LoVo (cell line): ENCODE measurements around the gene SLIT3.

Source experiments
- DNase-seq: peaks from one replicate; pipeline ENCODE4 v3.0.0-alpha.2; 2016; ENCODE audit warnings: low spot score

SLIT3 gene

GRCh38 chr5:169080448-169080911 lies 220.5 kb downstream of the SLIT3 start:
- no peak for DNase-seq

GRCh38 chr5:169079697-169080096 lies 221.2 kb downstream of the SLIT3 start:
- DNase-seq = no peak

GRCh38 chr5:169074839-169075238 lies 226.1 kb downstream of the SLIT3 start:
- DNase-seq = no peak

- DNase-seq = no peak
Measured at GRCh38 chr5:169072233-169072632, 228.7 kb downstream of the SLIT3 start.

GRCh38 chr5:169070413-169070812 lies 230.5 kb downstream of the SLIT3 start:
- no peak for DNase-seq

GRCh38 chr5:169067751-169068173 lies 233.2 kb downstream of the SLIT3 start:
- no peak for DNase-seq

GRCh38 chr5:169065400-169065799 lies 235.5 kb downstream of the SLIT3 start:
- no peak for DNase-seq

GRCh38 chr5:169064093-169064492 lies 236.8 kb downstream of the SLIT3 start:
- no peak for DNase-seq

GRCh38 chr5:169063316-169063953 lies 237.5 kb downstream of the SLIT3 start:
- DNase-seq = no peak

- no peak for DNase-seq
Measured at GRCh38 chr5:169062690-169063089, 238.2 kb downstream of the SLIT3 start.

- DNase-seq = no peak
Measured at GRCh38 chr5:169054506-169054905, 246.4 kb downstream of the SLIT3 start.

- DNase-seq = no peak
Measured at GRCh38 chr5:169052207-169052606, 248.7 kb downstream of the SLIT3 start.

GRCh38 chr5:169051351-169051750 lies 249.6 kb downstream of the SLIT3 start:
- no peak for DNase-seq

- DNase-seq = no peak
Measured at GRCh38 chr5:169050636-169051035, 250.3 kb downstream of the SLIT3 start.

GRCh38 chr5:169050146-169050571 lies 250.8 kb downstream of the SLIT3 start:
- DNase-seq = peak; percentile 6

- no peak for DNase-seq
Measured at GRCh38 chr5:169049712-169050111, 251.2 kb downstream of the SLIT3 start.

- DNase-seq = no peak
Measured at GRCh38 chr5:169048181-169049125, 252.5 kb downstream of the SLIT3 start.

- no peak for DNase-seq
Measured at GRCh38 chr5:169044962-169045361, 256.0 kb downstream of the SLIT3 start.

- DNase-seq = no peak
Measured at GRCh38 chr5:169041180-169041579, 259.8 kb downstream of the SLIT3 start.

GRCh38 chr5:169039592-169039991 lies 261.3 kb downstream of the SLIT3 start:
- no peak for DNase-seq

GRCh38 chr5:169037466-169037865 lies 263.5 kb downstream of the SLIT3 start:
- no peak for DNase-seq

GRCh38 chr5:169036079-169036805 lies 264.7 kb downstream of the SLIT3 start:
- DNase-seq = no peak
